HG02884 (cell line): Measurements from ENCODE around the gene ZNF747.
"Not testable (repeated sequence)": the region's sequence is repeated elsewhere in the genome, so short reads cannot be mapped to it uniquely, and the experiment has no call there.

Source experiments
- ATAC-seq: cut with Tn5 transposase; IDR thresholded peaks from one replicate; pipeline ENCODE4 v1.9.1; 2021; ENCODE audit warnings: mild to moderate bottlenecking, moderate library complexity; ENCODE audit not compliant: unreplicated experiment

ZNF747 gene

GRCh38 chr16:30557957-30558788 is 23.5 kb upstream of the ZNF747 start, which contains the start of gene ZNF764:
Gene ZNF764 (minus strand): TSS chr16:30558374. CDS start chr16:30558182, 192 bp downstream.
- peak; percentile 75 for ATAC-seq

- no peak for ATAC-seq
Observed at GRCh38 chr16:30557707-30557956, 23.0 kb upstream of the ZNF747 start.

- no peak for ATAC-seq
Observed at GRCh38 chr16:30556125-30556473, 21.4 kb upstream of the ZNF747 start.

- ATAC-seq, result no peak
Observed at GRCh38 chr16:30555315-30556124, 20.9 kb upstream of the ZNF747 start.

GRCh38 chr16:30554557-30555314 is 20.1 kb upstream of the ZNF747 start:
- ATAC-seq, result no peak

GRCh38 chr16:30553393-30553899 is 18.8 kb upstream of the ZNF747 start:
- ATAC-seq, result no peak

GRCh38 chr16:30552956-30553355 is 18.3 kb upstream of the ZNF747 start:
- no peak for ATAC-seq

GRCh38 chr16:30551781-30552180 is 17.1 kb upstream of the ZNF747 start:
- no peak for ATAC-seq

- ATAC-seq, result no peak
Observed at GRCh38 chr16:30548416-30549253, 14.0 kb upstream of the ZNF747 start.

- ATAC-seq, result no peak
Observed at GRCh38 chr16:30546115-30546514, 11.5 kb upstream of the ZNF747 start.

- no peak for ATAC-seq
Observed at GRCh38 chr16:30543067-30543466, 8.4 kb upstream of the ZNF747 start.

- no peak for ATAC-seq
Observed at GRCh38 chr16:30541502-30542329, 7.1 kb upstream of the ZNF747 start.

GRCh38 chr16:30540916-30541464 is 6.3 kb upstream of the ZNF747 start:
- not testable (repeated sequence) for ATAC-seq

- ATAC-seq, result not testable (repeated sequence)
Observed at GRCh38 chr16:30539986-30540526, 5.4 kb upstream of the ZNF747 start.

GRCh38 chr16:30539000-30539964 is 4.6 kb upstream of the ZNF747 start:
- no peak for ATAC-seq

- ATAC-seq, result not testable (repeated sequence)
Observed at GRCh38 chr16:30536391-30537024, 1.9 kb upstream of the ZNF747 start.

- ATAC-seq, result no peak
Observed at GRCh38 chr16:30535777-30536190, 1.1 kb upstream of the ZNF747 start.
